OCI-LY7 (cell line): ENCODE results near the gene DIP2A. TPM values are rescaled to one million over a fixed set of nuclear protein-coding genes. Genes with fewer than 3 reads are reported as not detected.

Experiments used
- BruUV-seq: library from RNA; stranded (reverse); fragments of 400-500 nt; replicated peaks from 2 replicates; lab custom pipeline; 2021; lab: Mats Ljungman, UMichigan
- CTCF ChIA-PET: fragments of 300-600 bp; sonication (Branson Sonifier 250); formaldehyde crosslinking; loops from one replicate; lab custom pipeline; 2022; ENCODE audit warnings: antibody characterized with exemption; ENCODE audit not compliant: unreplicated experiment; lab: Charles Lee
- POLR2A ChIA-PET: fragments of 300-600 bp; sonication (Branson Sonifier 250); formaldehyde crosslinking; loops from one replicate; lab custom pipeline; 2022; ENCODE audit warnings: antibody characterized with exemption; lab: Charles Lee
- DNase-seq: peaks from one replicate; pipeline ENCODE4 v3.0.0-alpha.2; 2015; ENCODE audit warnings: low spot score
- H2AFZ ChIP-seq: fragments of 200-600 bp; sonication (generic), shearing (Covaris generic); 2 replicates; pipeline ENCODE4 v1.6.1; 2014; ENCODE audit warnings: mild to moderate bottlenecking, antibody characterized with exemption, low read length, moderate library complexity
- H3K27ac ChIP-seq: fragments of 200-600 bp; sonication (generic); 2 replicates; pipeline ENCODE4 v1.5.1; 2014; ENCODE audit warnings: mixed run types, low read depth, mild to moderate bottlenecking, moderate library complexity, low read length, inconsistent platforms; ENCODE audit not compliant: poor library complexity, severe bottlenecking
- H3K36me3 ChIP-seq: fragments of 200-600 bp; sonication (generic); 2 replicates; pipeline ENCODE4 v1.6.1; 2014; ENCODE audit warnings: mild to moderate bottlenecking, antibody characterized with exemption, low read length, moderate library complexity, mixed read lengths; ENCODE audit not compliant: insufficient read depth
- H3K4me1 ChIP-seq: fragments of 200-600 bp; sonication (generic); 2 replicates; pipeline ENCODE4 v1.5.1; 2014; ENCODE audit warnings: mild to moderate bottlenecking, low read length; ENCODE audit not compliant: insufficient read depth, poor library complexity, severe bottlenecking
- H3K4me2 ChIP-seq: fragments of 200-600 bp; sonication (generic); 2 replicates; pipeline ENCODE4 v1.6.1; 2014; ENCODE audit warnings: mild to moderate bottlenecking, low read length
- H3K4me3 ChIP-seq: fragments of 200-600 bp; sonication (generic); 2 replicates; pipeline ENCODE4 v1.5.1; 2014; ENCODE audit warnings: mild to moderate bottlenecking, low read depth, low read length; ENCODE audit not compliant: poor library complexity, severe bottlenecking
- H3K79me2 ChIP-seq: fragments of 200-600 bp; sonication (generic); 2 replicates; pipeline ENCODE4 v1.6.1; 2016; ENCODE audit warnings: low read depth, mild to moderate bottlenecking, low read length, moderate library complexity, mixed read lengths; ENCODE audit not compliant: insufficient read depth
- H3K9me2 ChIP-seq: fragments of 200-600 bp; sonication (generic); 2 replicates; pipeline ENCODE4 v1.6.1; 2016; ENCODE audit warnings: mild to moderate bottlenecking, low read length, mixed read lengths; ENCODE audit not compliant: insufficient read depth
- H3K9me3 ChIP-seq: fragments of 200-600 bp; sonication (generic); 2 replicates; pipeline ENCODE4 v1.6.1; 2014; ENCODE audit warnings: mild to moderate bottlenecking, mixed run types, low read length, mixed read lengths
- H4K20me1 ChIP-seq: fragments of 200-600 bp; sonication (generic); 2 replicates; pipeline ENCODE4 v1.6.1; 2014; ENCODE audit warnings: mild to moderate bottlenecking, antibody characterized with exemption, low read length, moderate library complexity, mixed read lengths; ENCODE audit not compliant: insufficient read depth
- EZH2phosphoT487 ChIP-seq: fragments of 200-600 bp; sonication (generic); IDR thresholded peaks from 2 replicates; pipeline ENCODE4 v1.6.1; 2018; ENCODE audit warnings: low read depth, borderline replicate concordance, mild to moderate bottlenecking, mixed run types, antibody characterized with exemption, low read length, moderate library complexity, mixed read lengths
- intact Hi-C: fragments of 100-400 bp; cut with micrococcal nuclease; formaldehyde crosslinking; loops from one replicate; pipeline ENCODE4 v1.10.0; 2022; ENCODE audit not compliant: unreplicated experiment
- total RNA-seq, 2 experiments: library from RNA; depleted of rRNA in 1 of 2; stranded (reverse); fragments of >200 nt in 1 of 2; shearing (Covaris generic) in 1 of 2; gene quantifications; 2 replicates each; pipeline ENCODE4 v1.2.3, GENCODE V29; 2014 to 2022
- TF ChIP-seq, protein P1 (sequence below): fragments of 200-600 bp; sonication (generic); conservative IDR thresholded peaks from 2 replicates; pipeline ENCODE4 v1.5.1; 2014; ENCODE audit warnings: mild to moderate bottlenecking, antibody characterized with exemption, low read length, moderate library complexity, mixed read lengths

Gene DIP2A
- total RNA-seq, 2 experiments from 2014 or later, result 27.9 to 44.7 TPM

DNA sequence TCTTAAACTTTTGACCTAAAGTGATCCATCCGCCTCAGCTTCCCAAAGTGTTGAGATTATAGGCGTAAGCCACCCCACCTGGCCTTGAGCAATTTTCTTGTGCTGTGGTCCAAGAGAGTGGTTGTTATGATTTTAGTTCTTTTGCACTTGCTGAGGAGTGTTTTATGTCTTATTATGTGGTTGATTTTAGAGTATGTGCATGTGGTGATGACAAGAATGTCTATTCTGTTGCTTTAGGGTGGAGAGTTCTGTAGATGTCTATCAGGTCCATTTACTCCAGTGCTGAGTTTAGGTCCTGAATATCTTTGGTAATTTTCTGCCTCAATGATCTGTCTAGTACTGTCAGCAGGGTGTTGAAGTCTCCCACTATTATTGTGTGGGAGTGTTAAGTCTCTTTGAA lies 157.4 kb downstream of the DIP2A start:
- H3K9me2 ChIP-seq, result no peaks in the 10 kb centered on the region
- DNase-seq, result no peak
- no peak overlapping the region for H2AFZ ChIP-seq
- no peaks in the 10 kb centered on the region for H3K79me2 ChIP-seq
- ChIA-PET CTCF (no interaction called here), POLR2A (no interaction called here)
- H3K9me3 ChIP-seq, result no peaks in the 10 kb centered on the region
- no TSS peak for BruUV-seq
- H3K27ac ChIP-seq, result no peak overlapping the region
- H3K4me1 ChIP-seq, result no peaks in the 10 kb centered on the region
- H4K20me1 ChIP-seq, result no peaks in the 10 kb centered on the region
- H3K4me2 ChIP-seq, result no peak overlapping the region
- no peak overlapping the region for H3K4me3 ChIP-seq
- TF ChIP-seq, protein P1, sequence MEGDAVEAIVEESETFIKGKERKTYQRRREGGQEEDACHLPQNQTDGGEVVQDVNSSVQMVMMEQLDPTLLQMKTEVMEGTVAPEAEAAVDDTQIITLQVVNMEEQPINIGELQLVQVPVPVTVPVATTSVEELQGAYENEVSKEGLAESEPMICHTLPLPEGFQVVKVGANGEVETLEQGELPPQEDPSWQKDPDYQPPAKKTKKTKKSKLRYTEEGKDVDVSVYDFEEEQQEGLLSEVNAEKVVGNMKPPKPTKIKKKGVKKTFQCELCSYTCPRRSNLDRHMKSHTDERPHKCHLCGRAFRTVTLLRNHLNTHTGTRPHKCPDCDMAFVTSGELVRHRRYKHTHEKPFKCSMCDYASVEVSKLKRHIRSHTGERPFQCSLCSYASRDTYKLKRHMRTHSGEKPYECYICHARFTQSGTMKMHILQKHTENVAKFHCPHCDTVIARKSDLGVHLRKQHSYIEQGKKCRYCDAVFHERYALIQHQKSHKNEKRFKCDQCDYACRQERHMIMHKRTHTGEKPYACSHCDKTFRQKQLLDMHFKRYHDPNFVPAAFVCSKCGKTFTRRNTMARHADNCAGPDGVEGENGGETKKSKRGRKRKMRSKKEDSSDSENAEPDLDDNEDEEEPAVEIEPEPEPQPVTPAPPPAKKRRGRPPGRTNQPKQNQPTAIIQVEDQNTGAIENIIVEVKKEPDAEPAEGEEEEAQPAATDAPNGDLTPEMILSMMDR, result no peak
- no peak for TF ChIP-seq EZH2phosphoT487
- no peaks in the 10 kb centered on the region for H3K36me3 ChIP-seq
- intact Hi-C loops, result no loop called here

GRCh38 chr21:46616656-46617055 lies 158.0 kb downstream of the DIP2A start:
- no TSS peak for BruUV-seq
- H3K9me2 ChIP-seq, result no peaks in the 10 kb centered on the region
- H3K27ac ChIP-seq, result no peak overlapping the region
- POLR2A ChIA-PET, result no interaction called here
- no peak overlapping the region for H3K4me2 ChIP-seq
- no peaks in the 10 kb centered on the region for H3K4me1 ChIP-seq
- H3K79me2 ChIP-seq, result no peaks in the 10 kb centered on the region
- no peak overlapping the region for H3K4me3 ChIP-seq
- CTCF ChIA-PET, result no interaction called here
- no peak for DNase-seq
- no peak overlapping the region for H2AFZ ChIP-seq
- intact Hi-C loops, result no loop called here
- no peaks in the 10 kb centered on the region for H3K9me3 ChIP-seq
- H4K20me1 ChIP-seq, result no peaks in the 10 kb centered on the region
- H3K36me3 ChIP-seq, result no peaks in the 10 kb centered on the region
- no peak for TF ChIP-seq EZH2phosphoT487
- TF ChIP-seq, protein P1, result no peak

GRCh38 chr21:46617267-46618051 lies 158.8 kb downstream of the DIP2A start:
- H4K20me1 ChIP-seq, result no peaks in the 10 kb centered on the region
- H3K4me1 ChIP-seq, result no peaks in the 10 kb centered on the region
- no peaks in the 10 kb centered on the region for H3K79me2 ChIP-seq
- no peaks in the 10 kb centered on the region for H3K9me3 ChIP-seq
- H3K27ac ChIP-seq, result no peak overlapping the region
- TF ChIP-seq EZH2phosphoT487, result no peak
- TF ChIP-seq, protein P1, result no peak
- ChIA-PET CTCF (no interaction called here), POLR2A (interaction anchor here (0.7 to 1.0 kb wide), 2 partner anchors 20 to 277 kb away, joined by 3 read pairs; no protein-coding TSS in a partner anchor)
- BruUV-seq, result no TSS peak
- H3K36me3 ChIP-seq, result no peaks in the 10 kb centered on the region
- H3K4me2 ChIP-seq, result no peak overlapping the region
- DNase-seq, result no peak
- H2AFZ ChIP-seq, result no peak overlapping the region
- H3K4me3 ChIP-seq, result no peak overlapping the region
- H3K9me2 ChIP-seq, result no peaks in the 10 kb centered on the region
- intact Hi-C loops, result no loop called here
